GM19455 (cell line): Measurements from ENCODE around the gene NEDD9.

Source experiments
- ATAC-seq: cut with Tn5 transposase; IDR thresholded peaks from one replicate; pipeline ENCODE4 v1.9.1; 2021; ENCODE audit not compliant: unreplicated experiment

NEDD9 gene

GRCh38 chr6:11236076-11236750, 3.7 kb upstream of the NEDD9 start:
- ATAC-seq = peak; percentile 32

- no peak for ATAC-seq
Measured at GRCh38 chr6:11235062-11235461, 2.6 kb upstream of the NEDD9 start.

- ATAC-seq = no peak
Measured at GRCh38 chr6:11233673-11234573, 1.5 kb upstream of the NEDD9 start.

- peak; percentile 16 for ATAC-seq
Measured at GRCh38 chr6:11232770-11233626, 530 bp upstream of the NEDD9 start.

GRCh38 chr6:11231564-11232192, 790 bp downstream of the NEDD9 start:
- no peak for ATAC-seq

- no peak for ATAC-seq
Measured at GRCh38 chr6:11231108-11231463, 1.4 kb downstream of the NEDD9 start.

DNA sequence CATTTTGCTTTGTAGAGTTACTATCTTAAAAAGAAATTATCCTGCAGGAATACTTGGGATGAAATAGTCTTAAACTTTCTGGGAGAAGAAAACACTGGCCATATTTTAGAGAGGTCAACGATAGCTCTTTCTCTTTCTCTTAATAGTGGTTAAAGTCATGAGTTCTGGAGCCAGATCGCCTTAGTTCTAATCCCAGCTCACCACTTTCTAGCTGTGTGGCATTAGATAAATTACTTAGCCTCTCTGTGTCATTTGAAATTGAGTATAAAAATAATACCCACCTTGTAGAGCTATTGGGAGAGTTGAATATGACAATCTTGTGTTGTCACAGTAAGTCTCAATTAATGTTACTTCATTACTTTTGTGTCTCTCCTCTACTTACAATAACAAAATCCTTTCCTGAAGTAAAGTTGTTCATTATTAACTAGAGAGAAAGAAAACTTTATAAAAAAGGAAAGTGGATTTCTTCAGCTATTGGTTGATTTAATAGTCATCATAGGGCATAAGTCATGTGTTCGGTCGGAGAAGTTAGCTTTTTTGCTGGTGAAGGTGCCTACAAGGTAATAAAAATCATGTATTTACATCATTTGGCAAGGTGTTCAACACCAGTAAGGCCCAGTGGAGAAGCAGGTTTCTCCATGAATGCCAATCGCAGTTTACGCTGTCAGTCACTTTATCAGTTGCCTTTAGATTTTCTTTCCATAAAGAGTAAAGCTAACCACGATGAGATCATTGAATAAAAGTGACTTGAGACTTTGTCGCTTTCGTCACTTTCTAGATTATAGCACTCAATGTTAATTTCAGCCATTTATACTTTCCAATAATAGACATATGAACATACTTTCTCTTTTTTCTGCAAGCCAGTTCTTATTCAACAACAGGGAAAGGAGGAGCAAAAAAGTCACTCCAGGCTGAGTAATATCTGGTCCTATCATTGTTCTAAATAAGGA, 2.0 kb downstream of the NEDD9 start:
- no peak for ATAC-seq

GRCh38 chr6:11229655-11230046, 2.8 kb downstream of the NEDD9 start:
- no peak for ATAC-seq

DNA sequence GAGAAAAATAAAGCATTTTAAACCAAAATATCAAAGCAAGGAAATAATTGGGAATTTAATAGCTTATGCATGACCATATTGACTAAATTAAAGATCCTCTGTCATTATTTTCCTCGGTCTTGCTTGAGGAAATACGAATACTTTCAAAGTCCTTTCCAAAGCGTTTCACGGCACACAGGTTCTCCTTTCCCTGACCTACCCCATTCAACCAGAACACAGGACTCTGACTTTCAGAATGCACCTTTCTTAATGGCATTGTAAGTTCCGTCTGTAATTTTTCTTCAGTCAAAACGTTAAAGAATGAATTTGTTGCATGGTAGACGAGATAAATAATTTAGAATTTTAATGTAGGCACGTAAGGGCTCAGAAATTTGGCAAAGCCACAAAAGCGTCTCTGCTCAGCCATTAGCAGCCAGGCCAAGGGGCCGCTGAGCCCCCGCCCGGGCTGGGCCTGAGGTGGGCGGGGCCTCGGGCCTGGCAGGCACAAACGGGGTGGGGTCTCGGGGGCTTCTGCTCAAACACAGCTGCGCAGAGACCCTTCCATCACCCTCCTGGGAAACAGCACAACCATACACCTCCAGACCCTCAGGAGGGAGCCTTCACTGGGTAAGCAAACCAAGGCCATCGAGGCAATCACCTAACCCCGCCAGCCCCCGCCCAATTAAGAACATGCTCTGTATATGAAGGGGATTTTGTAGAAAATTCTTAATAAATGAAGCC, 3.4 kb downstream of the NEDD9 start:
- no peak for ATAC-seq

DNA sequence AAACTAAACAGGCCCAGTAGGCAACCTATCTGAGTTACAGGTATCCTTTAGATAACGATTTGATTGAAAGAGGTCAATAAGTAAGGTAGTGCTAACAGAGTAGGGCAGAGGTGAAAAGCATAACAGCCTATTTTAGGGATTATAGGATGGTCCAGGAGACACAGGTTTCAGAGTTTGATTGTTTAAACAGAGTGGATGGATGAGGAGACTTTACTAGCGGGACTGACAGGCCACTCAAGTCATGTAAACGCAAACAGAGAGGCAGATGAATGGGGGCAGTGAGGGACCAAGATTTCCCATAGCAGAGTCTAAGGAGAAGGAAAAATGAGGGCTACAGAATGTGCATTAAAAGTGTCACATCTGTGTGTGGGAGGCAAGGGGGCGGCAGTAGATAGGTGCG, 4.8 kb downstream of the NEDD9 start:
- no peak for ATAC-seq

DNA sequence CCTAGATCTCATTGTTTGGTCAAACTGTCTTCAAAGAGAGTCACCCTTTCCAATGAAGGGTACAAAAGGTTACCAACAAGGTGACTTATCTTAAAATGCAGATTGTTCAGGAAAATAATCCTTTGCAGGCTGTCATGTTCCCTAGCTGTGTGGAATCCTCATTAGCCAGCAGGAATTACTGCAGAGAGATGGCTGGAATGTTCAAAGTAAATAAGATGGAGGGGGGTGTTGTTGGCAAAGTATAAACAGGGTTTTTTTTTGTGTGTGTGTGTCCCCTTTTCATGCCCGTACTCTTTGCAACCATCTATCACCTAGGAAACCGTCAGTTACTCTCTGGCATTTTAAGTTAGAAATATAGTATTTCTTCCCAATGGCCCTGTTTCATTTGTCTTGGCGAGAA, 6.5 kb downstream of the NEDD9 start:
- ATAC-seq = no peak

GRCh38 chr6:11224966-11225463, 7.5 kb downstream of the NEDD9 start:
- ATAC-seq = no peak

- peak; percentile 59 for ATAC-seq
Measured at GRCh38 chr6:11224252-11224965, 8.1 kb downstream of the NEDD9 start.

DNA sequence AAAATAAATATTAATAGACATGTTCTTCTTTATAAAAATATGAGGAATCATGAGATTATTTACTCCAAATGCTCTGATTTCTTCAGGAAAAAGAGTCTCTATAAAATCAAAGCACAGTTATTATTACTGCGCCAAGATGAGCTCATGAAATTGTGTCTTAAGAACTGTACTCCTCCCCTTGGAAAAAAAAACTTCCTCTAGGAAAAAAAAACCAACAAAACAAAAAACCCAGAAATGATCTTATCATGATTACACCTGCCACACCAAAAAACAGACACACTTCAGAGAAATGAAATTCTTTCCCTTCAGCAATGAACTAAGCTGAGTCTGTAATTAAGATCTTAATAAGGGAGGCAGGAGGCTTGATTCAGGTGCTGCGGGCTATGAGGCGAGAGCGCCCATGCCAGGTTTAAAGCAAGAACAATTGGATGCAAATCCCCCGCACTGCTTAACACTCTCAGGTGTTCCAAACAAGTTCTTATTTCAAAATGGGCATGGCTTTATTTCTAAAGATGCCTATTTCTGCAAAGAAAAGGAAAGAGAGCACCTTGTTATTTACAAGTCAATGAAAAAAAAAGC, 9.1 kb downstream of the NEDD9 start:
- ATAC-seq = no peak

DNA sequence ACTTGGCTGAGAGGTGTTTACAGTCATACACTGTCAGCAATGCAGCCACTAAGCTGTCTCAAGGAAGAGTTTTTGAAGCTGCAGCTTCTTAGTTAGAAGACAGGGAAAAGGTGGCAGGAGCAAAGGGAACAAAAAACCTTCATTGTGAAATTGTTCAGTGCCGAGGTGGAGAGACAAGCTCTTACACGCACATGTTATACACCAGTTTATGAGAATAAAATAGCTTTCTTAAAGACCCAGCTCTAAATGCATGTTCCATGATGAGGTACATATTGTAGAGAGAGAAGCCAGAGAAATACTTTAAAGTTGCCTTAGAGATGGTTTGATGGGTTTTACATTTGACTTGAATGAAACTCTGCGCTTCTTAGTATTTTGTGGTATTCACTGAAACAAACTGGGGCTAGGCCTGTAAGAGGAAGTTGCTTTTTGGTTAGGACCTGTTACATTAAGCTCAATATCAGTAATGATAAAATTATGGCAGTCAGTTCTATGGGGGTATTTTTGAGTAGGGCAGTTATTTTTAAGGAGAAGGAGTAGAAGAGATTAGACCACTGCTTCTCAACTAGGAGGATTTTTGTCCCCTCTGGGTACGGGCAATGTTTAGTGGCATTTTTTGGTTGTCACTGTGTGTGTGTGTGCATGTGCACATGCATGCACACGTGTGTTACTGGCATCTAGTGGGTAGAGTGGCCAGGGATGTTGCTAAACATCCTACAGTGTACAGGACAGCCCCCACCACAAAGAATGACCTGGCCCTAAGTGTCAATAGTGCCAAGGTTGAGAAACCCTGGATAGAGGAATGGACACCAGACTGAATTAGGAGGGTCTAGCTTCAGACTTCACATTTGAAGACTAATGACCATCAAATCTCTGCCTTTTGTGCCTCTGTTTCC, 9.8 kb downstream of the NEDD9 start:
- no peak for ATAC-seq

DNA sequence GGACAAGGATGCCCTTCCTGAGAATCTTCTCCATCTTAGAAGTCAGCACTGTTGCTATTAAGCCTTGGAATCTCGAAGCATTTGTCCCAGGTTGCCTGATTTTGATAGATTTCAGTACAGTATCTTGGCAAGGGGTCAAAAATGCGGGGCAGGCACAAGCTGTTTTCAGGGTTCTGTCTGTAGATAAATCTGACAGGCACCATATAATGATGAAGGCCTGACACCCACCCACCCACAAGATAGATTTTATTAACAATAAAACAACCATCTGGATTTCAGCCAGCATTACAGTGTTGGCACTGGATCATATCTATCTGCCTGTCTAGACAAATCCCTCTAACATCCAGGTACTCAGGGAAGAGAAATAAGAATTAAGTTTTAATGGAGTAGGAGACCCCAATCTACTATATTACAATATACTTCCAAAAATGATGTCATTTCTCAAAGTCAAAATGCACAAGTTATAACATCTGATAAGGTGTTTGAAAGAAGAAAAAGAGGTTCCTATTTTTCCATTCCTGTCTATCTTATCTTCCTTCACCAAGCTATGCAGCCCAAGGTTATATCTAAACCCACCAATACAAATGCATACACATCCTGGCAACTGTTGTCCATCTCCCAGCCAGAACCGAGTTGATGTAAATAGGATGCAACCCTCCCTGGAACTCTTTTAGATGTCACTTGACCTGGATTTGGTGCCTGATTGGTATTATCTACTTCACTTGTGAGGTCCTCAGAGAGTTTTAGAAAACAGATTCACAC, 10.7 kb downstream of the NEDD9 start:
- ATAC-seq = no peak
